HCT116 (cell line): ENCODE data around the gene NEDD4L.

Experiments
- CTCF ChIP-seq, 3 experiments: fragments of 200-600 bp in 1 of 3; sonication (generic) in 1 of 3; IDR thresholded peaks in 2 of 3; conservative IDR thresholded peaks in 1 of 3; 2 replicates each; pipeline ENCODE4 v1.5.1; 2012 to 2017; ENCODE audit warnings: low read depth in 2 of 3, low read length in 2 of 3, antibody characterized with exemption in 1 of 3, borderline replicate concordance in 1 of 3, control low read depth in 1 of 3, mild to moderate bottlenecking in 1 of 3, mixed read lengths in 1 of 3, mixed run types in 1 of 3, moderate library complexity in 1 of 3; ENCODE audit not compliant: insufficient read depth in 1 of 3
- EGR1 ChIP-seq: IDR thresholded peaks from 2 replicates; pipeline ENCODE4 v1.6.1; 2012; ENCODE audit warnings: low read depth
- EZH2 ChIP-seq: fragments of 200-600 bp; sonication (generic); IDR thresholded peaks from 2 replicates; pipeline ENCODE4 v1.6.1; 2017; ENCODE audit warnings: antibody characterized with exemption, mixed run types
- EZH2phosphoT487 ChIP-seq: fragments of 200-600 bp; IDR thresholded peaks from 2 replicates; pipeline ENCODE4 v1.6.1; 2018; ENCODE audit warnings: antibody characterized with exemption, borderline replicate concordance
- FOSL1 ChIP-seq: IDR thresholded peaks from 2 replicates; pipeline ENCODE4 v1.6.1; 2012; ENCODE audit warnings: low read depth
- JUND ChIP-seq: IDR thresholded peaks from 2 replicates; pipeline ENCODE4 v1.6.1; 2012
- MAX ChIP-seq: IDR thresholded peaks from 2 replicates; pipeline ENCODE4 v1.6.1; 2012
- POLR2A ChIP-seq: IDR thresholded peaks from 2 replicates; pipeline ENCODE4 v1.7.0; 2011; ENCODE audit warnings: borderline replicate concordance; ENCODE audit not compliant: insufficient read depth, insufficient read length; ENCODE audit errors: extremely low read depth
- POLR2AphosphoS5 ChIP-seq: IDR thresholded peaks from 2 replicates; pipeline ENCODE4 v1.6.1; 2011; ENCODE audit warnings: mild to moderate bottlenecking, low read depth, low read length, moderate library complexity
- YY1 ChIP-seq: IDR thresholded peaks from 2 replicates; pipeline ENCODE4 v1.6.1; 2011; ENCODE audit warnings: low read length, low read depth, moderate library complexity, mild to moderate bottlenecking; ENCODE audit not compliant: insufficient replicate concordance; ENCODE audit errors: extremely low read depth
- ZBTB33 ChIP-seq: IDR thresholded peaks from 2 replicates; pipeline ENCODE4 v1.6.1; 2011; ENCODE audit warnings: mild to moderate bottlenecking, low read length, moderate library complexity; ENCODE audit not compliant: insufficient replicate concordance; ENCODE audit errors: extremely low read depth

- TF ChIP-seq CTCF (IDR thresholded peaks at IDR 0.05 in 2 of 3, conservative IDR thresholded peaks at IDR 0.05 in 1 of 3; ENCODE audit: borderline replicate concordance in 1 of 3, insufficient read depth in 1 of 3, low read depth in 2 of 3, low read length in 2 of 3) (no peak), EZH2phosphoT487 (no peak), FOSL1 (no peak), POLR2A (no peak), POLR2AphosphoS5 (no peak), EZH2 (no peak), MAX (no peak), ZBTB33 (no peak), EGR1 (no peak), YY1 (no peak), JUND (no peak)
These were observed 160.9 kb downstream of the NEDD4L start for GRCh38 chr18:58204776-58205442.
